ENCODE data around the gene PKMYT1. TPM values are rescaled to one million over a fixed set of nuclear protein-coding genes. Genes with fewer than 3 reads are reported as not detected.

Gene PKMYT1
- total and polyA plus RNA-seq, 9 of the 15 experiments (the other 6 are each of a cell fraction or from before 2014, with no cell fraction given), result 8.7 to 201 (median 37.8) TPM

DNA sequence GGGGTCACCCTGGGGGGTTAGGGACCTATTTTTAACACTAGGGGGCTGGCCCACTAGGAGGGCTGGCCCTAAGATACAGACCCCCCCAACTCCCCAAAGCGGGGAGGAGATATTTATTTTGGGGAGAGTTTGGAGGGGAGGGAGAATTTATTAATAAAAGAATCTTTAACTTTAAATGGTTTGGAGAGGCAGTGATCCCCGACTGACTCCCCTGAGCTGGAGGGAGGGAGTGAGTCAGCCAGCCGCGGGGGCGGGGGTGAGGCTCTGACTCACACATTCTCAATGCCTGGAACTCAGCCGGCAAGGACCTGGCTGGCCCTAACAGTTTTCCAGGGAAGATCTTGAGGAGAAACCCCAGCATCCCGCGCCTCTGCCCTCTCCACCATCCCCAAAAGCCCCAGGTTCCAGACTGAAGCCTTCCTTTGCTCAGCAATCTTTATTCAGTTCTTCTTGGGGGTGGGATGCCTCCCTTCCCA, 42.0 kb upstream of the PKMYT1 start (continued):
- TF ChIP-seq, protein P1, sequence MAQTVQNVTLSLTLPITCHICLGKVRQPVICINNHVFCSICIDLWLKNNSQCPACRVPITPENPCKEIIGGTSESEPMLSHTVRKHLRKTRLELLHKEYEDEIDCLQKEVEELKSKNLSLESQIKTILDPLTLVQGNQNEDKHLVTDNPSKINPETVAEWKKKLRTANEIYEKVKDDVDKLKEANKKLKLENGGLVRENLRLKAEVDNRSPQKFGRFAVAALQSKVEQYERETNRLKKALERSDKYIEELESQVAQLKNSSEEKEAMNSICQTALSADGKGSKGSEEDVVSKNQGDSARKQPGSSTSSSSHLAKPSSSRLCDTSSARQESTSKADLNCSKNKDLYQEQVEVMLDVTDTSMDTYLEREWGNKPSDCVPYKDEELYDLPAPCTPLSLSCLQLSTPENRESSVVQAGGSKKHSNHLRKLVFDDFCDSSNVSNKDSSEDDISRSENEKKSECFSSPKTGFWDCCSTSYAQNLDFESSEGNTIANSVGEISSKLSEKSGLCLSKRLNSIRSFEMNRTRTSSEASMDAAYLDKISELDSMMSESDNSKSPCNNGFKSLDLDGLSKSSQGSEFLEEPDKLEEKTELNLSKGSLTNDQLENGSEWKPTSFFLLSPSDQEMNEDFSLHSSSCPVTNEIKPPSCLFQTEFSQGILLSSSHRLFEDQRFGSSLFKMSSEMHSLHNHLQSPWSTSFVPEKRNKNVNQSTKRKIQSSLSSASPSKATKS (CRISPR knock-in tag; IDR thresholded peaks at IDR 0.05), result no peak
- TF ChIP-seq CCNT2 (IDR thresholded peaks at IDR 0.05; ENCODE audit: borderline replicate concordance, extremely low read depth, insufficient read length, low read depth, low read length) (peak; percentile 52), PYGO2 (tag; IDR thresholded peaks at IDR 0.05) (no peak), PRPF4 (IDR thresholded peaks at IDR 0.05; ENCODE audit: insufficient read depth, low read depth, low read length, poor library complexity, severe bottlenecking) (no peak), RBM22 (IDR thresholded peaks at IDR 0.05; ENCODE audit: low read depth, low read length, poor library complexity, severe bottlenecking) (no peak), ETV1 (tag; conservative IDR thresholded peaks at IDR 0.05; ENCODE audit: low read depth) (no peak), NCOR1 (IDR thresholded peaks at IDR 0.05) (no peak), ZEB2 (IDR thresholded peaks at IDR 0.05) (no peak), BRD9 (IDR thresholded peaks at IDR 0.05; ENCODE audit: low read depth, partially characterized antibody) (no peak), KLF1 (tag; IDR thresholded peaks at IDR 0.05) (no peak), ZC3H4 (CRISPR knock-in tag; IDR thresholded peaks at IDR 0.05; ENCODE audit: borderline replicate concordance) (no peak), PURB (CRISPR knock-in tag; IDR thresholded peaks at IDR 0.05; ENCODE audit: low read depth) (no peak), DACH1 (IDR thresholded peaks at IDR 0.05; ENCODE audit: partially characterized antibody) (peak; percentile 6), RFX7 (CRISPR knock-in tag; IDR thresholded peaks at IDR 0.05) (no peak), ZNF699 (CRISPR knock-in tag; IDR thresholded peaks at IDR 0.05; ENCODE audit: insufficient replicate concordance) (no peak), SMARCB1 (IDR thresholded peaks at IDR 0.05; ENCODE audit: insufficient read length, low read depth) (no peak), SAP30 (IDR thresholded peaks at IDR 0.05; ENCODE audit: borderline replicate concordance, insufficient read depth, low read depth, low read length, poor library complexity, severe bottlenecking) (no peak), ELF2 (CRISPR knock-in tag; IDR thresholded peaks at IDR 0.05) (no peak), TEAD4 (IDR thresholded peaks at IDR 0.05; ENCODE audit: low read length) (peak; percentile 66), TEAD4 (CRISPR knock-in tag; IDR thresholded peaks at IDR 0.05; ENCODE audit: borderline replicate concordance) (no peak), CSDE1 (IDR thresholded peaks at IDR 0.05) (no peak), ZNF316 (IDR thresholded peaks at IDR 0.05) (no peak), TCF3 (CRISPR knock-in tag; IDR thresholded peaks at IDR 0.05) (no peak), ZBED1 (IDR thresholded peaks at IDR 0.05) (no peak), ZSCAN32 (CRISPR knock-in tag; IDR thresholded peaks at IDR 0.05) (no peak)
- TF ChIP-seq, protein P2, sequence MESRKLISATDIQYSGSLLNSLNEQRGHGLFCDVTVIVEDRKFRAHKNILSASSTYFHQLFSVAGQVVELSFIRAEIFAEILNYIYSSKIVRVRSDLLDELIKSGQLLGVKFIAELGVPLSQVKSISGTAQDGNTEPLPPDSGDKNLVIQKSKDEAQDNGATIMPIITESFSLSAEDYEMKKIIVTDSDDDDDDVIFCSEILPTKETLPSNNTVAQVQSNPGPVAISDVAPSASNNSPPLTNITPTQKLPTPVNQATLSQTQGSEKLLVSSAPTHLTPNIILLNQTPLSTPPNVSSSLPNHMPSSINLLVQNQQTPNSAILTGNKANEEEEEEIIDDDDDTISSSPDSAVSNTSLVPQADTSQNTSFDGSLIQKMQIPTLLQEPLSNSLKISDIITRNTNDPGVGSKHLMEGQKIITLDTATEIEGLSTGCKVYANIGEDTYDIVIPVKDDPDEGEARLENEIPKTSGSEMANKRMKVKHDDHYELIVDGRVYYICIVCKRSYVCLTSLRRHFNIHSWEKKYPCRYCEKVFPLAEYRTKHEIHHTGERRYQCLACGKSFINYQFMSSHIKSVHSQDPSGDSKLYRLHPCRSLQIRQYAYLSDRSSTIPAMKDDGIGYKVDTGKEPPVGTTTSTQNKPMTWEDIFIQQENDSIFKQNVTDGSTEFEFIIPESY (CRISPR knock-in tag; IDR thresholded peaks at IDR 0.05), result no peak
- TF ChIP-seq, protein P3, sequence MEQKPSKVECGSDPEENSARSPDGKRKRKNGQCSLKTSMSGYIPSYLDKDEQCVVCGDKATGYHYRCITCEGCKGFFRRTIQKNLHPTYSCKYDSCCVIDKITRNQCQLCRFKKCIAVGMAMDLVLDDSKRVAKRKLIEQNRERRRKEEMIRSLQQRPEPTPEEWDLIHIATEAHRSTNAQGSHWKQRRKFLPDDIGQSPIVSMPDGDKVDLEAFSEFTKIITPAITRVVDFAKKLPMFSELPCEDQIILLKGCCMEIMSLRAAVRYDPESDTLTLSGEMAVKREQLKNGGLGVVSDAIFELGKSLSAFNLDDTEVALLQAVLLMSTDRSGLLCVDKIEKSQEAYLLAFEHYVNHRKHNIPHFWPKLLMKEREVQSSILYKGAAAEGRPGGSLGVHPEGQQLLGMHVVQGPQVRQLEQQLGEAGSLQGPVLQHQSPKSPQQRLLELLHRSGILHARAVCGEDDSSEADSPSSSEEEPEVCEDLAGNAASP (IDR thresholded peaks at IDR 0.05), result no peak
